SW 1271 (cell line): Measurements from ENCODE around the gene UTP4.
"Not testable (repeated sequence)": the region's sequence is repeated elsewhere in the genome, so short reads cannot be mapped to it uniquely, and the experiment has no call there.

Source experiments
- DNase-seq, 2 experiments: peaks; one replicate each; lab custom pipeline; 2025; lab: John Stamatoyannopoulos, UW

The UTP4 gene

GRCh38 chr16:69110406-69110805 is 22.0 kb upstream of the UTP4 start:
- DNase-seq: no peak

GRCh38 chr16:69111216-69111875 is 21.1 kb upstream of the UTP4 start:
- DNase-seq: no peak

GRCh38 chr16:69111876-69112230 is 20.6 kb upstream of the UTP4 start:
- DNase-seq: no peak

GRCh38 chr16:69112285-69113129 is 19.9 kb upstream of the UTP4 start:
- DNase-seq: peak in 1 of 2 experiments; percentile 35

GRCh38 chr16:69113216-69113615 is 19.2 kb upstream of the UTP4 start:
- no peak for DNase-seq

- DNase-seq: no peak
These were observed 18.0 kb upstream of the UTP4 start for GRCh38 chr16:69114346-69114975.

- no peak for DNase-seq
These were observed 17.5 kb upstream of the UTP4 start for GRCh38 chr16:69114976-69115355.

GRCh38 chr16:69115361-69115760 is 17.1 kb upstream of the UTP4 start:
- no peak for DNase-seq

GRCh38 chr16:69115837-69116236 is 16.6 kb upstream of the UTP4 start:
- DNase-seq: no peak

GRCh38 chr16:69116256-69116875 is 16.1 kb upstream of the UTP4 start:
- no peak for DNase-seq

- DNase-seq: no peak
These were observed 15.5 kb upstream of the UTP4 start for GRCh38 chr16:69116906-69117305.

GRCh38 chr16:69118468-69118867 is 14.0 kb upstream of the UTP4 start:
- no peak for DNase-seq

GRCh38 chr16:69118994-69119393 is 13.5 kb upstream of the UTP4 start:
- DNase-seq: no peak

- no peak for DNase-seq
These were observed 12.9 kb upstream of the UTP4 start for GRCh38 chr16:69119536-69119935.

GRCh38 chr16:69120096-69120664 is 12.3 kb upstream of the UTP4 start:
- DNase-seq: no peak

GRCh38 chr16:69123910-69124309 is 8.5 kb upstream of the UTP4 start:
- DNase-seq: peak in 1 of 2 experiments; percentile 73

- not testable (repeated sequence) for DNase-seq
These were observed 8.0 kb upstream of the UTP4 start for GRCh38 chr16:69124406-69124805.

GRCh38 chr16:69124961-69125360 is 7.5 kb upstream of the UTP4 start:
- not testable (repeated sequence) for DNase-seq

GRCh38 chr16:69126221-69126620 is 6.2 kb upstream of the UTP4 start:
- DNase-seq: no peak

- DNase-seq: not testable (repeated sequence)
These were observed 5.6 kb upstream of the UTP4 start for GRCh38 chr16:69126801-69127200.

GRCh38 chr16:69127966-69128510 is 4.4 kb upstream of the UTP4 start:
- DNase-seq: no peak

- no peak for DNase-seq
These were observed 2.0 kb upstream of the UTP4 start for GRCh38 chr16:69130461-69130860.
